Stimulated activated CD4-positive, alpha-beta T cell treated with anti-CD3 and anti-CD28 coated beads, Interleukin-12 subunit alpha, Interleukin-12 subunit beta, amount 100 ng/mL, for 48 hours (primary cell): ENCODE measurements around the gene PLCB3.
A peak's percentile ranks its signal among the peaks of the same experiment; 100 is the strongest.
"Not testable (repeated sequence)": the region's sequence is repeated elsewhere in the genome, so short reads cannot be mapped to it uniquely, and the experiment has no call there.

Experiments
- DNase-seq, 3 donors: peaks; one replicate each; pipeline ENCODE4 v3.0.0-alpha.2; 2020; ENCODE audit warnings: low read depth in 2 of 3, low spot score in 1 of 3

The PLCB3 gene

GRCh38 chr11:64235437-64236161 lies 15.7 kb upstream of the PLCB3 start:
- no peak for DNase-seq

GRCh38 chr11:64237484-64237951 lies 13.8 kb upstream of the PLCB3 start:
- no peak for DNase-seq

- no peak for DNase-seq
These were observed 13.3 kb upstream of the PLCB3 start for GRCh38 chr11:64238076-64238475.

GRCh38 chr11:64238999-64239398 lies 12.3 kb upstream of the PLCB3 start:
- no peak for DNase-seq

GRCh38 chr11:64239662-64240434 lies 11.5 kb upstream of the PLCB3 start:
- no peak for DNase-seq

GRCh38 chr11:64240435-64241240 lies 10.7 kb upstream of the PLCB3 start, which contains the start of gene FKBP2:
Gene FKBP2, plus strand, starts transcription at chr11:64241095. Its CDS starts 1,293 bp downstream, at chr11:64242388.
- DNase-seq, result peak; percentile 92 to 97 (median 94)

- peak in 2 of 3 donors; percentile 100 for DNase-seq
These were observed 10.2 kb upstream of the PLCB3 start for GRCh38 chr11:64241241-64241490.

GRCh38 chr11:64241491-64242374 lies 9.6 kb upstream of the PLCB3 start:
- DNase-seq, result peak in 1 of 3 donors; percentile 100

- DNase-seq, result no peak
These were observed 8.0 kb upstream of the PLCB3 start for GRCh38 chr11:64243236-64243854.

- no peak for DNase-seq
These were observed 7.2 kb upstream of the PLCB3 start for GRCh38 chr11:64244107-64244506.

- DNase-seq, result no peak
These were observed 6.4 kb upstream of the PLCB3 start for GRCh38 chr11:64244966-64245365.

GRCh38 chr11:64245401-64245796 lies 5.9 kb upstream of the PLCB3 start:
- no peak for DNase-seq

- DNase-seq, result peak; percentile 67 to 76 (median 72)
These were observed 5.3 kb upstream of the PLCB3 start for GRCh38 chr11:64245797-64246620.

GRCh38 chr11:64246621-64246870 lies 4.8 kb upstream of the PLCB3 start:
- DNase-seq, result not testable (repeated sequence)

GRCh38 chr11:64246871-64247728 lies 4.2 kb upstream of the PLCB3 start, which contains the start of gene PPP1R14B:
Gene PPP1R14B, minus strand, starts transcription at chr11:64246943. Its CDS starts 270 bp downstream, at chr11:64246673.
- peak; percentile 66 to 78 (median 69) for DNase-seq

- no peak for DNase-seq
These were observed 3.4 kb upstream of the PLCB3 start for GRCh38 chr11:64247729-64248531.

- no peak for DNase-seq
These were observed 2.8 kb upstream of the PLCB3 start for GRCh38 chr11:64248578-64248977.

GRCh38 chr11:64249038-64249437 lies 2.3 kb upstream of the PLCB3 start:
- no peak for DNase-seq
